ENCODE measurements around the gene FARS2. TPM values are rescaled to one million over a fixed set of nuclear protein-coding genes. Genes with fewer than 3 reads are reported as not detected.

Gene FARS2
- total and polyA plus RNA-seq, 4 donors: 9.2 to 31.4 (median 19.4) TPM

DNA sequence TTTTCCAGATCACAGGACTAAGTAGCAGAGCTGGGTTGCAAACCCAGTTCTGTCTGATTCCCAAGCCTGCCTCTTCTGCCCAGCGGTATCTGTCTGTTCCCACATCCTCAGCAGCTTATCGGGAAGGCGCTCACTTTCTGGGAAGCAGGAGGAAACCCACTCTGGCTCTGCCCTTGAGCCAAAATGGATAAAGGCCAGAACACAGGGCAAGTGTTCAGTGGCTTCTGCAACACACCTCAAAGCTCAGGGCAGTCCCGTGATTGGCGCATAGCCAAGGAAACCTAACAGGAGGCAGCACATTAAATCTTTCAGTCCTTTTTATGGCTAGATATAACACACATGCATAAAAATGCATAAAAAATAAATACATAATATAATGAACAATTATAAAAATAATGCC lies 483.2 kb downstream of the FARS2 start:
- Histone ChIP-seq H3K9me3 (ENCODE audit: control insufficient read depth in 4 of 4, insufficient read depth in 3 of 4, low read length in 3 of 4) (no peaks in the 10 kb centered on the region), H3K36me3 (ENCODE audit: control insufficient read depth in 4 of 4, insufficient read depth in 4 of 4, low read length in 4 of 4) (no peaks in the 10 kb centered on the region), H3K27me3 (ENCODE audit: control insufficient read depth in 3 of 3, insufficient read depth in 3 of 3, low read length in 2 of 3) (no peaks in the 10 kb centered on the region), H3K4me3 (no peak overlapping the region), H3K4me1 (ENCODE audit: control insufficient read depth in 5 of 5, insufficient read depth in 5 of 5, low read length in 5 of 5) (peaks cover 0 to 1% (median 0%) of the 10 kb centered on the region in 5 donors), H3K27ac (ENCODE audit: low read depth in 1 of 2, low read length in 1 of 2) (no peak overlapping the region), H3K9ac (ENCODE audit: insufficient read depth in 1 of 2, low read length in 2 of 2) (no peak overlapping the region)
- DNase-seq: no peak
- ATAC-seq (ENCODE audit: insufficient read depth, low FRiP score): no peak
- TF ChIP-seq, protein P1, sequence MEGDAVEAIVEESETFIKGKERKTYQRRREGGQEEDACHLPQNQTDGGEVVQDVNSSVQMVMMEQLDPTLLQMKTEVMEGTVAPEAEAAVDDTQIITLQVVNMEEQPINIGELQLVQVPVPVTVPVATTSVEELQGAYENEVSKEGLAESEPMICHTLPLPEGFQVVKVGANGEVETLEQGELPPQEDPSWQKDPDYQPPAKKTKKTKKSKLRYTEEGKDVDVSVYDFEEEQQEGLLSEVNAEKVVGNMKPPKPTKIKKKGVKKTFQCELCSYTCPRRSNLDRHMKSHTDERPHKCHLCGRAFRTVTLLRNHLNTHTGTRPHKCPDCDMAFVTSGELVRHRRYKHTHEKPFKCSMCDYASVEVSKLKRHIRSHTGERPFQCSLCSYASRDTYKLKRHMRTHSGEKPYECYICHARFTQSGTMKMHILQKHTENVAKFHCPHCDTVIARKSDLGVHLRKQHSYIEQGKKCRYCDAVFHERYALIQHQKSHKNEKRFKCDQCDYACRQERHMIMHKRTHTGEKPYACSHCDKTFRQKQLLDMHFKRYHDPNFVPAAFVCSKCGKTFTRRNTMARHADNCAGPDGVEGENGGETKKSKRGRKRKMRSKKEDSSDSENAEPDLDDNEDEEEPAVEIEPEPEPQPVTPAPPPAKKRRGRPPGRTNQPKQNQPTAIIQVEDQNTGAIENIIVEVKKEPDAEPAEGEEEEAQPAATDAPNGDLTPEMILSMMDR (IDR thresholded peaks at IDR 0.05; ENCODE audit: control extremely low read depth, extremely low read depth): no peak
- WGBS, 2 donors: 85 to 95% methylated on average over 5 of the region's 5 CpGs

DNA sequence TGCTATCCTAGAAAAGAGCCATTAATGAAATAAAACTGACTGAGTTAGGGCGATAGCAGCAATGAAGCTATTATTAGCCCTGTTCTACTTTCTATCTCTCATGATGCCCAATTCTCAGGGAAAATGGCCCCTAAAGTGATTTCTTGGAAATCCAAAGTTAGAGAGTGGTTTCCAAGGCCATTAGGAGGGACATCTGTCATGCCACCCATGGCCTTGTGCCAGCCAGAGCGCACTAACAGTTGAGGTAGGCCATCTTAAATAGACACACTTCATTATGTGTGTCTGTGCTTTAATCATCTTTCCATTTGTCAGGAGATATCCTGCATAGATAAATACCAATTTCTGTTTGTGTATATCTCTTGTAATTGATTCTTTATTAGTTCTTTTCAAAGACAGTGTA lies 483.8 kb downstream of the FARS2 start:
- no peak for DNase-seq
- TF ChIP-seq, protein P1 (IDR thresholded peaks at IDR 0.05; ENCODE audit: control extremely low read depth, extremely low read depth): no peak
- Histone ChIP-seq H3K36me3 (ENCODE audit: control insufficient read depth in 4 of 4, insufficient read depth in 4 of 4, low read length in 4 of 4) (no peaks in the 10 kb centered on the region), H3K9me3 (ENCODE audit: control insufficient read depth in 4 of 4, insufficient read depth in 3 of 4, low read length in 3 of 4) (no peaks in the 10 kb centered on the region), H3K27me3 (ENCODE audit: control insufficient read depth in 3 of 3, insufficient read depth in 3 of 3, low read length in 2 of 3) (no peaks in the 10 kb centered on the region), H3K4me1 (ENCODE audit: control insufficient read depth in 5 of 5, insufficient read depth in 5 of 5, low read length in 5 of 5) (peaks cover 0 to 1% (median 0%) of the 10 kb centered on the region in 5 donors), H3K4me3 (no peak overlapping the region), H3K9ac (ENCODE audit: insufficient read depth in 1 of 2, low read length in 2 of 2) (no peak overlapping the region), H3K27ac (ENCODE audit: low read depth in 1 of 2, low read length in 1 of 2) (no peak overlapping the region)
- no peak for ATAC-seq (ENCODE audit: insufficient read depth, low FRiP score)
- 96% methylated on average over 2 of the region's 2 CpGs for WGBS, 2 donors

DNA sequence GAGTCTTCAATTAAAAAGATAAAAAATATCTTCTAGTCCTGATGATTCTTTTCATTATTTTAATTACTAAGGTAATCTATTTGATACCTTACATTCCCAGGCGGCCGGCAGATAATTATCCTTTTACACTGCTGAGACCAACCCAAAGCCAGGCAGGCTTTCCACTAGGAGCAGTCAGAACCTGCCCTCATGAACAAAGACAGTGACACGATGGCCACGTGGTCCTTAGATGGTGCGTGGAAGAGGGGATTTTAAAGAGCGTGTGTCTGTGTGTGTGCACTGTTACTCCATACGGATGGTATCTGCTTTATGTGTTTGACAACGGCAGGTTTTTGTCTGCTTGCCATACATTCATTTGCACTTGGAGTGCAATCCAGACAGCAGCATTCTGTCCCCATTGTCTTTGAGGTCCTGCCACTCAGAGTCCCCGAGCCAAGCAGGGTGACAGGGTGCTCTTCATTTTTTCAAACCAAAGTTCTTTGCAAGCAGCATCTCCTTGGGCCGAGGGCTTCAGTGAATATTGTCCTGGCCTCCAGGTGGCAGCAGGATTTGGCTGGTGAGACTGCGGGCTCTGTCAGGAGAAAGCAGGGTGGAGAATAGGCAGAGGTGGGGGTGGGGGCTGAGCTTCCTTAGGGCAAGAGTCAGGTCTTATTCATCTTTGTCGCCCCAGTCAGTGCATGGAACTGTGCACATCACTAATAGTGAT lies 484.9 kb downstream of the FARS2 start:
- DNase-seq (no peak), ATAC-seq (ENCODE audit: insufficient read depth, low FRiP score) (no peak)
- WGBS, 2 donors: 91 to 95% methylated on average over 12 of the region's 12 CpGs
- TF ChIP-seq, protein P1 (IDR thresholded peaks at IDR 0.05; ENCODE audit: control extremely low read depth, extremely low read depth): no peak
- Histone ChIP-seq H3K9ac (ENCODE audit: insufficient read depth in 1 of 2, low read length in 2 of 2) (no peak overlapping the region), H3K27me3 (ENCODE audit: control insufficient read depth in 3 of 3, insufficient read depth in 3 of 3, low read length in 2 of 3) (no peaks in the 10 kb centered on the region), H3K4me3 (no peak overlapping the region), H3K36me3 (ENCODE audit: control insufficient read depth in 4 of 4, insufficient read depth in 4 of 4, low read length in 4 of 4) (no peaks in the 10 kb centered on the region), H3K27ac (ENCODE audit: low read depth in 1 of 2, low read length in 1 of 2) (no peak overlapping the region), H3K9me3 (ENCODE audit: control insufficient read depth in 4 of 4, insufficient read depth in 3 of 4, low read length in 3 of 4) (no peaks in the 10 kb centered on the region), H3K4me1 (ENCODE audit: control insufficient read depth in 5 of 5, insufficient read depth in 5 of 5, low read length in 5 of 5) (peaks cover 0 to 1% (median 0%) of the 10 kb centered on the region in 5 donors)

DNA sequence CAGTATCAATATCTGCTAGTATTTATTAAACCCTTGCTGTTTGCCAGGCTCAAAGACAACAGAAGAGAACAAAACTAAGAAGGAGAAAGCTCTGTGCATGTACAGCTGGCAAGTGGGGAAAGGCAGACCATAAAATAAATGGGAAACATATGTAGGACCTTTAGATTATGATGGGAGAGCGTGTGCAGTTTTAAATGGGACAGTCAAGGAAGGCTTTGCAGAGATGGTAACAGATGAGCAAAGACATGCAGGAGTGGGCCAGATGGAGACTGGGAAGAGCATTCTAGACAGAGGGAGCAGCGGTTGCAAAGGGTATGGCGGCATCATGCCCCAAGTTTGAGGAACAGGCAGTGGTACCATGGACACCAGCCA lies 485.4 kb downstream of the FARS2 start:
- no peak overlapping the region for H3K27ac ChIP-seq (ENCODE audit: low read depth in 1 of 2, low read length in 1 of 2)
- WGBS, 2 donors: 98% methylated on average over 3 of the region's 3 CpGs
- ATAC-seq (ENCODE audit: insufficient read depth, low FRiP score) (no peak), DNase-seq (no peak)
- no peak overlapping the region for H3K9ac ChIP-seq (ENCODE audit: insufficient read depth in 1 of 2, low read length in 2 of 2)
- no peaks in the 10 kb centered on the region for H3K9me3 ChIP-seq (ENCODE audit: control insufficient read depth in 4 of 4, insufficient read depth in 3 of 4, low read length in 3 of 4)
- H3K27me3 ChIP-seq (ENCODE audit: control insufficient read depth in 3 of 3, insufficient read depth in 3 of 3, low read length in 2 of 3): no peaks in the 10 kb centered on the region
- H3K4me3 ChIP-seq: no peak overlapping the region
- peaks cover 0 to 1% (median 0%) of the 10 kb centered on the region in 5 donors for H3K4me1 ChIP-seq (ENCODE audit: control insufficient read depth in 5 of 5, insufficient read depth in 5 of 5, low read length in 5 of 5)
- H3K36me3 ChIP-seq (ENCODE audit: control insufficient read depth in 4 of 4, insufficient read depth in 4 of 4, low read length in 4 of 4): no peaks in the 10 kb centered on the region
- TF ChIP-seq, protein P1 (IDR thresholded peaks at IDR 0.05; ENCODE audit: control extremely low read depth, extremely low read depth): no peak
